ENCODE measurements around the gene RFK. TPM values are rescaled to one million over a fixed set of nuclear protein-coding genes. Genes with fewer than 3 reads are reported as not detected.

The RFK gene
- total and polyA plus RNA-seq, 9 of the 15 experiments (the other 6 are each of a cell fraction or from before 2014, with no cell fraction given) = 3.8 to 51.1 (median 14.8) TPM

- TF ChIP-seq RERE (CRISPR knock-in tag; IDR thresholded peaks at IDR 0.05; ENCODE audit: borderline replicate concordance) = no peak
- TF ChIP-seq CHD7 (IDR thresholded peaks at IDR 0.05; ENCODE audit: low read depth, low read length) = no peak
- TF ChIP-seq ZFP36 (IDR thresholded peaks at IDR 0.05; ENCODE audit: low read depth, low read length, partially characterized antibody) = no peak
These were observed 52.0 kb downstream of the RFK start (continued) for GRCh38 chr9:76342201-76342600.
